Progenitor cell of endocrine pancreas (in vitro differentiated cells): ENCODE data around the gene ARIH2. TPM values are rescaled to one million over a fixed set of nuclear protein-coding genes. Genes with fewer than 3 reads are reported as not detected.

ENCODE experiments used
- DNase-seq: peaks from one replicate; pipeline ENCODE4 v3.0.0; 2021; ENCODE audit warnings: low spot score; ENCODE audit not compliant: unreplicated experiment
- H3K27ac Mint-ChIP-seq: 2 replicates; pipeline ENCODE4 v1.8.0; 2021; ENCODE audit warnings: mild to moderate bottlenecking, moderate library complexity, mixed read lengths
- H3K27me3 Mint-ChIP-seq: 2 replicates; pipeline ENCODE4 v1.8.0; 2021; ENCODE audit warnings: mixed read lengths
- H3K36me3 Mint-ChIP-seq: 2 replicates; pipeline ENCODE4 v1.8.0; 2022; ENCODE audit warnings: mixed read lengths; ENCODE audit not compliant: insufficient read depth
- H3K4me1 Mint-ChIP-seq: 2 replicates; pipeline ENCODE4 v1.8.0; 2021; ENCODE audit warnings: low read depth, mixed read lengths
- H3K4me3 Mint-ChIP-seq: 2 replicates; pipeline ENCODE4 v1.8.0; 2021; ENCODE audit warnings: low read depth, mild to moderate bottlenecking, moderate library complexity, mixed read lengths
- H3K9me3 Mint-ChIP-seq: 2 replicates; pipeline ENCODE4 v1.8.0; 2021; ENCODE audit warnings: low read depth, mixed read lengths
- total RNA-seq: library from RNA; stranded (reverse); gene quantifications from 2 replicates; pipeline ENCODE4 v1.2.1, GENCODE V29; 2021
- TF ChIP-seq, protein P1 (sequence below): fragments of 200-600 bp; sonication (generic); IDR thresholded peaks from one replicate; pipeline ENCODE4 v1.5.0; 2021; ENCODE audit warnings: antibody characterized with exemption, mild to moderate bottlenecking; ENCODE audit not compliant: unreplicated experiment

ARIH2 gene
- total RNA-seq, 1 donor from 2014 or later = 105 TPM

DNA sequence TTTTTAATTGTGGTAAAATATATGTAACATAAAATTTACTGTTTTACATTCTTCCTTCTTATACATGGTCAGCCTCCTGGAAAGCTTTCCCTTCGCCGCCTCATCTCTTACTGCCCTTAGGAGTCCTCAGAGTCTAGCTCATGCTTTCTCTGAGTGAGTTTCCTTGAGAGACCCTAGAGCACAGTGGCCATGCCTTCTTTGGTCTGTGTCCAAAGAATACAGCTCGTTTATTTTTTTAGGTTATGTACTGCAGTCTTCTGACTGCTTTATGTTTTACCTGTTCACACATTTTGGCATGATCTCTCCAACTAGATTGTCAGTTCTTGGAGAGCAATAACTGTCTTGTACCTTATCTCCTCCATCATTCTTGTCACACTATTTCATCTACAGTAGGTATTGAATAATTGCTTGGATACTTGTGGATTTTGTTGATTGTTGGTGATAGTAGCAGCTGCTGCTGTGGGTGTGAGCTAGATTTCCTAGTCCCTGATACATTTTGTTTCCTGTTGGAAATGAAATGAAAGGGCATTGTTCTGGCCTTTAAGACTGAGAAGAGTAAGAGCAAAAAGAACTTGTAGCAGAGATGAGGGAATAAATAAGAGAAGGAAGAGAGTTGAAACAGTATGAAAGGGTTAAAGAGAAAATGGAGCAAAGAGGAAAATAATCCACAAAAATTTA, 10.9 kb downstream of the ARIH2 start:
- no peaks in the 10 kb centered on the region for H3K27me3 Mint-ChIP-seq
- H3K9me3 Mint-ChIP-seq = no peaks in the 10 kb centered on the region
- TF ChIP-seq, protein P1, sequence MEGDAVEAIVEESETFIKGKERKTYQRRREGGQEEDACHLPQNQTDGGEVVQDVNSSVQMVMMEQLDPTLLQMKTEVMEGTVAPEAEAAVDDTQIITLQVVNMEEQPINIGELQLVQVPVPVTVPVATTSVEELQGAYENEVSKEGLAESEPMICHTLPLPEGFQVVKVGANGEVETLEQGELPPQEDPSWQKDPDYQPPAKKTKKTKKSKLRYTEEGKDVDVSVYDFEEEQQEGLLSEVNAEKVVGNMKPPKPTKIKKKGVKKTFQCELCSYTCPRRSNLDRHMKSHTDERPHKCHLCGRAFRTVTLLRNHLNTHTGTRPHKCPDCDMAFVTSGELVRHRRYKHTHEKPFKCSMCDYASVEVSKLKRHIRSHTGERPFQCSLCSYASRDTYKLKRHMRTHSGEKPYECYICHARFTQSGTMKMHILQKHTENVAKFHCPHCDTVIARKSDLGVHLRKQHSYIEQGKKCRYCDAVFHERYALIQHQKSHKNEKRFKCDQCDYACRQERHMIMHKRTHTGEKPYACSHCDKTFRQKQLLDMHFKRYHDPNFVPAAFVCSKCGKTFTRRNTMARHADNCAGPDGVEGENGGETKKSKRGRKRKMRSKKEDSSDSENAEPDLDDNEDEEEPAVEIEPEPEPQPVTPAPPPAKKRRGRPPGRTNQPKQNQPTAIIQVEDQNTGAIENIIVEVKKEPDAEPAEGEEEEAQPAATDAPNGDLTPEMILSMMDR = no peak
- peaks cover 19% of the 10 kb centered on the region for H3K36me3 Mint-ChIP-seq
- no peak for DNase-seq
- no peak overlapping the region for H3K4me3 Mint-ChIP-seq
- peaks cover 2% of the 10 kb centered on the region for H3K4me1 Mint-ChIP-seq
- H3K27ac Mint-ChIP-seq = no peak overlapping the region

DNA sequence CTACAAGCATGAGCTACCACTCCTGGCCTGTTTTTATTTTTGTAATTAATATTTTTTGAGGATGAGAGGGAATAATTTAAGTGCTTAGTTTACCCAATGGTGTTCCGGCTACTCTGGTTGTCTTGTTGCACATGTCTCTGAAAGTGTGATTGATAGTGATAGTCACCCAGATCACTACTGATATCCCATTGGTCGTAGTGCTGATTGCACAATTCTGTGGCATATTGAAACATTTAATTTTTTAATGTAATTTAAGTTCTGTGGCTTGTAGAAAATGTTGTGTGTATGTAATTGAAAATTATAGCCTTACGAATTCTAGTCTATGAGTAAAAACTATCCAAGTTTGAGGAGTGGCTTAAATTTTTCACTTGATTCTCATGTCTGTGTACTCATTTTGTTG, 11.9 kb downstream of the ARIH2 start:
- peaks cover 22% of the 10 kb centered on the region for H3K36me3 Mint-ChIP-seq
- no peak for DNase-seq

DNA sequence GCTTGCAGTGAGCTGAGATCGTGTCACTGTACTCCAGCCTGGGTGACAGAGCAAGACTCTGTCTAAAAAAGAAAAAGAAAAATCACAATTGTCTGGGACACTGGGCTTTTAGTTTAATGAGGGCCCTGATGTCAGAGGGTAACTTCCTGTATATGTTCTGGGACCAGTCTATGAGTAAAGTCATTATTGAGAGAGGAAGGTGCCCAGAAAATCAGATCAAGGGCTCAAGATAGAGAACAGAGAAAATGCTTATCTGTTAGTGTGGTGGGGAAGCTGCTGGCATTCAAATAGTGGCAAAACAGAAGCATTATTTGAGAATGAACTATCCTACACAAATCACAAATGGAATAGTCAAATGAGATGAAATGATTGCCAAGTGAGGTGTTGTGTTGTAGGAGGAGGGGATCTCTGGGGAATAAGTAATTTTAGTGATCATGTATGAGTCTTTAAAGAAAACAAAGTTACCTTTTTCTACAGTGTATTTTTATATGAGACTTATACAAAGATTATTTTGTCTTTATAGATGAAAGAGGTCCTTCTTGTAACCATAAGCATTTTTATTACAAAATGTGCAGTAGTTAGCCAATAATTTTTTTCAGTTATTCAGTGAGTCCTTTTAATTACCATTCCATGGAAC, 13.4 kb downstream of the ARIH2 start:
- TF ChIP-seq, protein P1 = no peak
- H3K27ac Mint-ChIP-seq = peak overlapping the region; percentile 42
- H3K36me3 Mint-ChIP-seq = peaks cover 19% of the 10 kb centered on the region

More for the DNA sequence above, 11.9 kb downstream of the ARIH2 start:
- peaks cover 2% of the 10 kb centered on the region for H3K4me1 Mint-ChIP-seq
- no peak overlapping the region for H3K4me3 Mint-ChIP-seq
- no peaks in the 10 kb centered on the region for H3K9me3 Mint-ChIP-seq
- TF ChIP-seq, protein P1 = no peak
- H3K27ac Mint-ChIP-seq = no peak overlapping the region
- no peaks in the 10 kb centered on the region for H3K27me3 Mint-ChIP-seq

DNA sequence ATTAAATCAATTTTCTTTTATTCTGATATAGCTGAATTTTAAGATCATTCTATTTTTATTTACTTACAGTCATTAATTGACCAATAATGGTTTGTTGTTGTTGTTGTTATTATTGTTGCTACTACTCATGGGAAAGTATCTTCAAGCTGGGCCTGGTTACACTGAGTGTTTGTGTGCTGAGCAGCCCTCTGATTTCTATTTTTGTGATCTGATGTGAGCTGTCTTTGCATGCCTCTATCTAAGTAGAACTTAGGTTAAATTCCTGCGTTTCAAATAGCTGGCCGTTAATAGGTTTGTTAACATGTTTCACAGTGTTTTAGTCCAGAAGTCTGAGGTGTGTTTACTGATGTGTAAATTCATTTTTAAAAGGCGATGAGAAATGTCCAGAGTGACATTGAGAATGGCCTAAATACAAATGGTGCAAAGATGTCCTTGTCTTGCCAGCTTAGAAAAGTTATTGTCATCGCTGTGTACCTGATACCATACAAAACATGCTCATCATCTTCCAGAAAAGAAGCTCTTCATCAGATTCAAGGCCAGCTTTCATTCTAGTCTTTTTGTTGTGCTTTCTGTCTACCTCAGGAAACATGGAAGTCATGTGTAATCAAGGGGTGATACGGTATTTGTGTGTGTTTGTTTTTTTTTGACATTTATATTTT, 15.8 kb downstream of the ARIH2 start:
- H3K36me3 Mint-ChIP-seq = peaks cover 26% of the 10 kb centered on the region
- H3K9me3 Mint-ChIP-seq = no peaks in the 10 kb centered on the region

More for the DNA sequence above, 13.4 kb downstream of the ARIH2 start:
- Mint-ChIP-seq H3K27me3 (no peaks in the 10 kb centered on the region), H3K4me3 (no peak overlapping the region), H3K4me1 (peaks cover 2% of the 10 kb centered on the region), H3K9me3 (no peaks in the 10 kb centered on the region)
- DNase-seq = no peak

DNA sequence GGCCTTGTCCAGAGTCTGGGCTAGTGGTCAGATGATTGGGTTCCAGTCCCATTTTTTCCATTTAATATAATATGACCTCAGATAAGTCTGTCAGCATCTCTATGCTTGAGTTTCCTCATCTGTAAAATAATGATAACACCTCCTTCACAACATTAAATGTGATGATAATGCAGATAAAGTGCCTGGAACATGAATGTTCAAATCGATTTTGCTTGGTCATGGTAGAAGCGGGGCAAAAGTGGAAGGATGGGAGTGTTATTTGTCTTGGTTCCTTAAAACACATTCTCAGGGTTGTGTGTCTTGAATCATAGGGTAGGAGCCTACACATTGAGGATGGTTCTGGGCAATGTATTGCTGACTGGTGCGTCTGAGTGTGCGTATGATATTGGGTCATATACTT, 16.9 kb downstream of the ARIH2 start:
- H3K4me1 Mint-ChIP-seq = peaks cover 2% of the 10 kb centered on the region
- H3K9me3 Mint-ChIP-seq = no peaks in the 10 kb centered on the region
- H3K36me3 Mint-ChIP-seq = peaks cover 24% of the 10 kb centered on the region
- TF ChIP-seq, protein P1 = no peak
- H3K4me3 Mint-ChIP-seq = no peak overlapping the region
- no peak overlapping the region for H3K27ac Mint-ChIP-seq
- no peaks in the 10 kb centered on the region for H3K27me3 Mint-ChIP-seq
- no peak for DNase-seq

More for the DNA sequence above, 15.8 kb downstream of the ARIH2 start:
- TF ChIP-seq, protein P1 = no peak
- DNase-seq = no peak
- Mint-ChIP-seq H3K4me3 (no peak overlapping the region), H3K27me3 (no peaks in the 10 kb centered on the region), H3K27ac (peak overlapping the region; percentile 21), H3K4me1 (peaks cover 4% of the 10 kb centered on the region)
